ENCODE measurements around the gene ACADS.

ACADS gene

GRCh38 chr12:120725659-120726509, at the start of gene ACADS:
TSS of gene ACADS (plus strand) at chr12:120725826. CDS start at chr12:120725886, 60 bp downstream.
- DNase-seq (ENCODE audit: low spot score) = peak; percentile 99

- DNase-seq (ENCODE audit: low spot score) = no peak
These were observed 47.7 kb upstream of the ACADS start for GRCh38 chr12:120677765-120678473.

- no peak for DNase-seq (ENCODE audit: low spot score)
These were observed 47.1 kb upstream of the ACADS start for GRCh38 chr12:120678572-120678971.

GRCh38 chr12:120680165-120680738, 45.4 kb upstream of the ACADS start:
- no peak for DNase-seq (ENCODE audit: low spot score)

- no peak for DNase-seq (ENCODE audit: low spot score)
These were observed 41.1 kb upstream of the ACADS start for GRCh38 chr12:120684523-120684932.

GRCh38 chr12:120685522-120685921, 40.1 kb upstream of the ACADS start:
- DNase-seq (ENCODE audit: low spot score) = no peak

- DNase-seq (ENCODE audit: low spot score) = peak; percentile 97
These were observed 39.4 kb upstream of the ACADS start for GRCh38 chr12:120686151-120686689.

- DNase-seq (ENCODE audit: low spot score) = peak; percentile 100
These were observed 38.7 kb upstream of the ACADS start, which contains the start of gene MLEC for GRCh38 chr12:120686690-120687577. TSS of gene MLEC (plus strand) at chr12:120687149. CDS start at chr12:120687297, 148 bp downstream.

GRCh38 chr12:120687578-120688289, 37.9 kb upstream of the ACADS start:
- DNase-seq (ENCODE audit: low spot score) = peak; percentile 37

GRCh38 chr12:120688527-120689071, 37.0 kb upstream of the ACADS start:
- peak; percentile 35 for DNase-seq (ENCODE audit: low spot score)

GRCh38 chr12:120689397-120690082, 36.1 kb upstream of the ACADS start:
- DNase-seq (ENCODE audit: low spot score) = no peak

- no peak for DNase-seq (ENCODE audit: low spot score)
These were observed 35.6 kb upstream of the ACADS start for GRCh38 chr12:120690083-120690450.

- DNase-seq (ENCODE audit: low spot score) = no peak
These were observed 34.6 kb upstream of the ACADS start for GRCh38 chr12:120690978-120691377.

GRCh38 chr12:120692524-120693033, 33.0 kb upstream of the ACADS start:
- DNase-seq (ENCODE audit: low spot score) = no peak

- DNase-seq (ENCODE audit: low spot score) = no peak
These were observed 31.8 kb upstream of the ACADS start for GRCh38 chr12:120693848-120694247.

GRCh38 chr12:120696626-120697025, 29.0 kb upstream of the ACADS start:
- no peak for DNase-seq (ENCODE audit: low spot score)

GRCh38 chr12:120697344-120697743, 28.3 kb upstream of the ACADS start:
- no peak for DNase-seq (ENCODE audit: low spot score)

GRCh38 chr12:120698665-120699064, 27.0 kb upstream of the ACADS start:
- DNase-seq (ENCODE audit: low spot score) = no peak

GRCh38 chr12:120699553-120699952, 26.1 kb upstream of the ACADS start:
- no peak for DNase-seq (ENCODE audit: low spot score)

- DNase-seq (ENCODE audit: low spot score) = no peak
These were observed 24.7 kb upstream of the ACADS start for GRCh38 chr12:120700886-120701285.

Measured in AG08396 (cell line).